Measurements from ENCODE around the gene ZNF443. TPM values are rescaled to one million over a fixed set of nuclear protein-coding genes. Genes with fewer than 3 reads are reported as not detected.

Gene ZNF443
- polyA plus RNA-seq, 1 of the 3 experiments (the other 2 are of a cell fraction) = 0.92 TPM

DNA sequence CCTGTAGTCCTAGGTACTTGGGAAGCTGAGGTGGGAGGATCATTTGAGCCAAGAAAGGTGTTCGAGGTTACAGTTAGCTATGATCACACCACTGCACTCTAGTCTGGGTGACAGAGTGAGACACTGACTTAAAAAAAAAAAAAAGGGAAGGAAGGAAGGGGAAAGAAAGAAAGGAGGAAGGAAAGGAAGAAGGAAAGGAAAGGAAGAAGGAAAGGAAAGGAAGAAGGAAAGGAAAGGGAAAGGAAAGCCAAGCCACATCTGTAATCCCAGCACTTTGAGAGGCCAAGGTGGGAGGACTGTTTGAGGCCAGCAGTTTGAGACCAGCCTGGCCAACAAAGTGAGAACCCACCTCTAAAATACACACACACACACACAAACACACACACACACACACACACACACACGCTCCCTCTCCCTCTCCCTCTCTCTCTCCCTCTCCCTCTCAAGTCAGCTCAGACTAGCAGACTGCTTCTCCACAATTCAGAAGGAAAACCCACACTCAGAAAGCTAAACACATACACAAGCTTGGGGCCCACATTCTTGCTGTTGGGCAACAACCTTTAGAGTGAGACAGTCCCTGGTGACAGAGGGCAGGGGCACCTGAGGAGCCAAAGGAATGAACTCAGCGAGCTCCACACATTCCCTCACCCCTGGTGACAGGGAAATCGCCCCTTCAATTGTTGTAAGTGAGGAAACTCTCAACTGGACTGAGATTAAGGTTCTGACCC, 41.1 kb upstream of the ZNF443 start:
- Histone ChIP-seq H3K27ac (ENCODE audit: low read depth in 2 of 2, low read length in 1 of 2) (no peak overlapping the region), H3K27me3 (ENCODE audit: insufficient read depth) (no peaks in the 10 kb centered on the region), H3K9me3 (no peaks in the 10 kb centered on the region), H3K9ac (no peak overlapping the region), H3K4me3 (ENCODE audit: low read depth in 2 of 2, low read length in 1 of 2) (no peak overlapping the region), H3K36me3 (replicated peaks in 1 of 2; ENCODE audit: control insufficient read depth in 1 of 2, insufficient read depth in 2 of 2, low read length in 1 of 2) (no peaks in the 10 kb centered on the region), H4K20me1 (ENCODE audit: insufficient read depth) (no peaks in the 10 kb centered on the region), H3K4me2 (no peak overlapping the region; the same call in 1 of the 2 replicates), H2AFZ (ENCODE audit: low read depth) (no peak overlapping the region), H3F3A (replicated peaks; ENCODE audit: insufficient read depth) (no peaks in the 10 kb centered on the region), H3K9me2 (no peaks in the 10 kb centered on the region), H3K4me1 (ENCODE audit: control insufficient read depth in 1 of 2, insufficient read depth in 2 of 2, low read depth in 1 of 2, low read length in 1 of 2) (peaks cover 0 to 7% of the 10 kb centered on the region in 2 experiments; a peak in 2 of 4 replicates), H3K79me2 (ENCODE audit: insufficient read depth) (peaks cover 60% of the 10 kb centered on the region)
- no peak for TF ChIP-seq FOXM1 (IDR thresholded peaks at IDR 0.05; ENCODE audit: low read depth)
- TF ChIP-seq TEAD4 (IDR thresholded peaks at IDR 0.05; ENCODE audit: borderline replicate concordance, insufficient read depth) = no peak
- no peak for TF ChIP-seq FOSL2 (IDR thresholded peaks at IDR 0.05; ENCODE audit: borderline replicate concordance, low read depth)
- no peak for TF ChIP-seq ZBTB33 (IDR thresholded peaks at IDR 0.05; ENCODE audit: borderline replicate concordance, low read depth)
- no peak for TF ChIP-seq RXRA (IDR thresholded peaks at IDR 0.05; ENCODE audit: borderline replicate concordance, low read depth)
- no peak for TF ChIP-seq ELF1 (IDR thresholded peaks at IDR 0.05)
- no peak for TF ChIP-seq GABPA (IDR thresholded peaks at IDR 0.05; ENCODE audit: low read depth)
- no peak for TF ChIP-seq CHD2 (IDR thresholded peaks at IDR 0.05; ENCODE audit: low read length, partially characterized antibody)
- TF ChIP-seq GATA2 (CRISPR knock-in tag; IDR thresholded peaks at IDR 0.05) = no peak
- TF ChIP-seq, protein P1, sequence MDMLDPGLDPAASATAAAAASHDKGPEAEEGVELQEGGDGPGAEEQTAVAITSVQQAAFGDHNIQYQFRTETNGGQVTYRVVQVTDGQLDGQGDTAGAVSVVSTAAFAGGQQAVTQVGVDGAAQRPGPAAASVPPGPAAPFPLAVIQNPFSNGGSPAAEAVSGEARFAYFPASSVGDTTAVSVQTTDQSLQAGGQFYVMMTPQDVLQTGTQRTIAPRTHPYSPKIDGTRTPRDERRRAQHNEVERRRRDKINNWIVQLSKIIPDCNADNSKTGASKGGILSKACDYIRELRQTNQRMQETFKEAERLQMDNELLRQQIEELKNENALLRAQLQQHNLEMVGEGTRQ (IDR thresholded peaks at IDR 0.05; ENCODE audit: borderline replicate concordance, low read depth, low read length) = no peak
- TF ChIP-seq TAF1 (IDR thresholded peaks at IDR 0.05; ENCODE audit: borderline replicate concordance, low read depth, low read length) = no peak
- TF ChIP-seq IRF3 (IDR thresholded peaks at IDR 0.05; ENCODE audit: low read depth, low read length) = no peak
- CTCF ChIA-PET = interaction anchor here (1.0 kb wide), 1 partner anchor 13 kb away, joined by 4 read pairs; no protein-coding TSS in a partner anchor
- no peak for DNase-seq
- 80% methylated on average over 4 of the region's 4 CpGs for WGBS (ENCODE audit: low lambda C conversion rate)
- POLR2A ChIA-PET = interaction anchor here (0.6 kb wide), 1 partner anchor 598 kb away, joined by 5 read pairs; no protein-coding TSS in a partner anchor

Data from SK-N-SH (cell line).